GM12864 (cell line): ENCODE data around the gene UBAC2.
"Not testable (repeated sequence)": the region's sequence is repeated elsewhere in the genome, so short reads cannot be mapped to it uniquely, and the experiment has no call there.

Experiments
- DNase-seq: peaks from one replicate; pipeline ENCODE4 v3.0.0-alpha.2; 2011; ENCODE audit warnings: low read depth
- H3K4me3 ChIP-seq: 2 replicates; pipeline ENCODE4 v1.5.1; 2011; ENCODE audit warnings: mild to moderate bottlenecking, low read depth, low read length, control low read depth
- TF ChIP-seq, protein P1 (sequence below): IDR thresholded peaks from 2 replicates; pipeline ENCODE4 v1.5.1; 2011; ENCODE audit warnings: low read depth, mild to moderate bottlenecking, moderate library complexity, low read length, control low read depth, inconsistent platforms; ENCODE audit errors: missing control alignments

UBAC2 gene

DNA sequence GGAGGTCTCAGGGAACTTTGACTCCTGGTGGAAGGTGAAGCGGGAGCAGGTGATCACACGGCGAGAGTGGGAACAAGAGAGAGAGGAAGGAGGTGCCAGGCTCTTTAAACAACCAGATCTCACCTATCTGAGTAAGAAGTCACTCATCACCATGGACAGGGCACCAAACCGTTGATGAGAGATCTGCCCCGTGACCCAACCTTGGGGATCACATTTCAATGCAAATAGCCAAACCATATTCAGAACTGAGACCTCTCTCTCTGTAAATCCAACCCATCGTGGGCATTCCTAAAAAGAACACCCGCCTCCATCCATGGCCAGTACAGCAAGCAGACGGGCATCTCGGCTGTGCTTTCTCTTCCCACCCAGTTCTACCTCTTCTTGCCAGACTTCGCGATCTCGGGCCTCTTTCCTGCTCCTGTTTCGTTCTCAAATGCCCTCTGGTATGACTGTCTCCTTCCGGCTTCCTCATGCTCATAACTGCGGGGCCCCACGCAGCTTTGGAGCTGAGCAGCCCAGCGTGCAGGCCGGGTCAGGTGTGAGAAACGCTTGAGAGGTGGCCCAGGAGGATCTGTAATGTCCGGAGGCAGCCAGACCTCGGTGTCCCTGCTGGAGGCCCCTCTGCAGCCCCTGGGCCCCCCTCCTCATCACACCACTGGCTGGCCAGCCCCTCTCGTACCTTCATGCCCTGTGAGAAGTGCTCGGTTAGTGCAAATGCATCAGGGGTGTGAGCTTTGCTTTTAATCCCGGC, 203.5 kb downstream of the UBAC2 start:
- no peak overlapping the region for H3K4me3 ChIP-seq
- no peak for DNase-seq
- TF ChIP-seq, protein P1, sequence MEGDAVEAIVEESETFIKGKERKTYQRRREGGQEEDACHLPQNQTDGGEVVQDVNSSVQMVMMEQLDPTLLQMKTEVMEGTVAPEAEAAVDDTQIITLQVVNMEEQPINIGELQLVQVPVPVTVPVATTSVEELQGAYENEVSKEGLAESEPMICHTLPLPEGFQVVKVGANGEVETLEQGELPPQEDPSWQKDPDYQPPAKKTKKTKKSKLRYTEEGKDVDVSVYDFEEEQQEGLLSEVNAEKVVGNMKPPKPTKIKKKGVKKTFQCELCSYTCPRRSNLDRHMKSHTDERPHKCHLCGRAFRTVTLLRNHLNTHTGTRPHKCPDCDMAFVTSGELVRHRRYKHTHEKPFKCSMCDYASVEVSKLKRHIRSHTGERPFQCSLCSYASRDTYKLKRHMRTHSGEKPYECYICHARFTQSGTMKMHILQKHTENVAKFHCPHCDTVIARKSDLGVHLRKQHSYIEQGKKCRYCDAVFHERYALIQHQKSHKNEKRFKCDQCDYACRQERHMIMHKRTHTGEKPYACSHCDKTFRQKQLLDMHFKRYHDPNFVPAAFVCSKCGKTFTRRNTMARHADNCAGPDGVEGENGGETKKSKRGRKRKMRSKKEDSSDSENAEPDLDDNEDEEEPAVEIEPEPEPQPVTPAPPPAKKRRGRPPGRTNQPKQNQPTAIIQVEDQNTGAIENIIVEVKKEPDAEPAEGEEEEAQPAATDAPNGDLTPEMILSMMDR = no peak

DNA sequence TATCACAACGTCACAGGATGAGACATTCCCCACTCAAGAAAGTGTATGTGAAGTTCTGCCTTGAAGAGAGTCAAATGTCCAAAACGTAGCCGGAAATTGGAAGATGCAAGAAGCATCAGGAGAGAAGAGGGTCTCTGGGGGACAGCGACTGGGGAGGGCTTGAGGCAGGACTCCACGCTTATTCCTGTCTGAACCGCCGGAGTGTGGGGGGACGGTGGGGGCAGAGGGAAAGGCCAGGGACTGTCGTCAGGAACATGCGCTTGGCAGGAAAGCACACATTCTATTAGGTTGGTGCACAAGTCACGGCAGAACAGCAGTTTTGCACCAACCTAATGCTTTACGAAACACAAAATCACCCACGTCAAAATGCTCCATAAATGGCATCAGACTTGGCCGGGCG, 205.3 kb downstream of the UBAC2 start:
- TF ChIP-seq, protein P1 = no peak
- DNase-seq = no peak
- H3K4me3 ChIP-seq = no peak overlapping the region

DNA sequence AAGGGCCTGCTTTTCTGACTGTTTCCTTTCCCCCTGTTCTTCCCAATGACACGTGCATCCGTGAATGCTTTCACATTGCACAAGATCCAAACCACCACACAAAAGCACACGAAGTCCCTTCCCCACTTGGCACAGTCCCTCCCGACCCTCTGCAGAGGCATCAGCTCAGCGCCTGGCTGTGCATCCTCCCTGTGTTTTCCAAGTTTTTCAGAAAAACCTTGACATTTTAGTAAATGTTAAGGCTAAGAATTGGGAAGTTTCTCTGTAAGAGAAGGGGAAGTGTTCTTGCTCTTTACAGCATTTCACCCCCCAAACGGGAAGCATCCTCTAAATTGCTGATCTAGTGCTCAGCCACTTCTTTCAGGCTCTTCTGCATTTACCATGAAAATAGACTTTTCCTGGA, 206.1 kb downstream of the UBAC2 start:
- TF ChIP-seq, protein P1 = no peak
- DNase-seq = no peak
- H3K4me3 ChIP-seq = no peak overlapping the region

DNA sequence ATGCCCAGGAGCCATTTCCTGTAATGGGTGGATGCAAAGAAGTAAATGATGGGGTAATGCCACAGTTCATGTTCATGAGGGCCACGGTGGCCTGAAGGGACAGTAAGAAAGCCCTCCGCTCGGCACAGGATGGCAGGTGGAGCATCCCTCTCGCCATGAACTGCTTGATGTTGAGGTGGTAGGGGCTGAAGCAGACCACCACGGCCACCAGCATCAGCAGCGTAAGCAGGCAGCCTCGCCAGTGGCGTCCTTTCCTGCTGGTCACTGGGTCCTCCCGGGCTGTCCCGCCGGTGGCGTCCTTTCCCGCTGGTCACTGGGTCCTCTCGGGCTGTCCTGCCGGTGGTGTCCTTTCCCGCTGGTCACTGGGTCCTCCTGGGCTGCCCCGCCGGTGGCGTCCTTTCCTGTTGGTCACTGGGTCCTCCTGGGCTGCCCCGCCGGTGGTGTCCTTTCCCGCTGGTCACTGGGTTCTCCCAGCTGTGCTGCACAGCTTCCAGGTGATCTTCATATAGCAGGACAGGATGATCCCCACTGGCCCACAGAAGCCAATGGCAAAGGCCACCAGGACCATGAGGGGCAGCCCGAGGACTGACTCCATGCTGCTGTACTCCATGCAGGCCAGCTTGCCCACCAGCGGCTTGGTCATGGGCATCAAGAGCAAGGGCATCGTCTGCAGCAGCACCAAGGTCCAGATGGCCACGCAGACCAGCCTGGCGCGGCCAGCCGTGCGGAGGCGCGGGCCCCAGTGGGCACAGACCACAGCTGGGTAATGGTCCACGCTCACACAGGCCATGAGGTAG, 207.4 kb downstream of the UBAC2 start:
- DNase-seq = no peak
- no peak overlapping the region for H3K4me3 ChIP-seq
- TF ChIP-seq, protein P1 = no peak

DNA sequence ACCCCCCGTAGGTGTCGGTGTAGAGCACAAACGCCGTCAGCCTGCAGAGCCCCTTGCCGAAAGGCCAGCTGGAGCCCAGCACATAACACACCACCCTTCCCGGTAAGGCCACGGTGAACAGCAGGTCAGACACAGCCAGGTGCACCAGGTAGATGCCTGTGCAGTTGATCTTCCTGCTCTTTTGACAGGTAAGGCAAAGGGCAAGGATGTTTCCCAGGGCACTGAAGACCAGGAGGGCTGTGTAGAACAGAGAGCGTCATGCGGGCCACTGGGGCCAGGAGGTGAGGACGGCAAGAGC, 208.0 kb downstream of the UBAC2 start:
- TF ChIP-seq, protein P1 = no peak
- no peak for DNase-seq
- H3K4me3 ChIP-seq = no peak overlapping the region

DNA sequence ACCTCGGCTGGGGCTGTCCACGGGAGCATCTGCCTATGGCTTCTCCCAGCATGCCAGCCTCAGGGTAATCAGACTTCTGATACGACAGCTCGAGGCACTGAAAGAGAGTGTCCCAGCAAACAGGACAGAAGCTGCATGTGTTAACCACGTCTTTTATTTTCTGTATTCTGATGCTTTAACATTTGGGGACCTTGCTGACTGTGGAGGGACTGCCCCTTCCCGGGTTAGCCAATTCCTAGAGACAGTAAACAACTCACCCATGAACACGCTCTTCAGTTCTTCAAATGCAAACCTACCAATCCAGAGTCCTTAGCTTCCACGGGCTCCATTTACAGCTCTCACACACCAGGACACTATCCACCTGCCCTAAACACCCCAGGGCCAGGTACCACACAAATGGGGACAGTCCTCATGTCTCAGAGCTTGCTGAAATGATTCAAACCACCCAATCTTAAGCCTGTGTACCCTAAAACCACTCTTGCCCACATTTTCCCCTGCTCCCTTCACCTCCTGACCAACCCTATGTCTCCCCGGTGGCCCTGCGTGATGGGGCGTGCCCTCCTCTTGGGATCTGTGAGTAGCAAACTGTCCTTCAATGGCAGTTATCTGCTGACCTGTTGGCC, 208.9 kb downstream of the UBAC2 start:
- not testable (repeated sequence) for DNase-seq, H3K4me3 ChIP-seq

DNA sequence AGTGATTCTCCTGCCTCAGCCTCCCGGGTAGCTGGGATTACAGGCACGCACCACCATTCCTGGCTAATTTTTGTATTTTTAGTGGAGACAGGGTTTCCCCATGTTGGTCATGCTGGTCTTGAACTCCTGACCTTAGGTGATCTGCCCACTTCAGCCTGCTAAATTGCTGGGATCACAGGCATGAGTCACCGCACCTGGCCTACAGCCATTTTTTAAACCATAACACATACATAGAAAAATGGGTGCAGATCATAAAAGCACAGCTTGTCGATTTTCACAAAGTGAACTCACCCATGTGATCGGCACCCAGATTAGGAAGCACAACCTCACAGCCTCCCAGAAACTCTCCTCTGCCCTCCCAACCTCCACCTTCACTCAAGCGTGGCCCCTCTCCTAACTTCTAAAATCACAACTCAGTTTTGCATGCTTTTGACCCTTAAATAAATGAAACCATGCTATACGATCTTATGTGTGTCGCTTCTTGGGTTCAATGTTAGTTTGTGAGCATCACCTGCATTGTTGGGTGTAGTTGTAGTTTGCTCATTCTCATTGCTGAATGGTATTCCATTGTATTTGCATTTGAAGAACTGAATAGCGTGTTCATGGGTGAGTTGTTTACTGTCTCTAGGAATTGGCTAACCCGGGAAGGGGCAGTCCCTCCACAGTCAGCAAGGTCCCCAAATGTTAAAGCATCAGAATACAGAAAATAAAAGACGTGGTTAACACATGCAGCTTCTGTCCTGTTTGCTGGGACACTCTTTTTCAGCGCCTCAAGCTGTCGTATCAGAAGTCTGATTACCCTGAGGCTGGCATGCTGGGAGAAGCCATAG, 210.2 kb downstream of the UBAC2 start:
- DNase-seq, H3K4me3 ChIP-seq: not testable (repeated sequence)
